ENCODE data around the gene CTIF.

Gene CTIF

DNA sequence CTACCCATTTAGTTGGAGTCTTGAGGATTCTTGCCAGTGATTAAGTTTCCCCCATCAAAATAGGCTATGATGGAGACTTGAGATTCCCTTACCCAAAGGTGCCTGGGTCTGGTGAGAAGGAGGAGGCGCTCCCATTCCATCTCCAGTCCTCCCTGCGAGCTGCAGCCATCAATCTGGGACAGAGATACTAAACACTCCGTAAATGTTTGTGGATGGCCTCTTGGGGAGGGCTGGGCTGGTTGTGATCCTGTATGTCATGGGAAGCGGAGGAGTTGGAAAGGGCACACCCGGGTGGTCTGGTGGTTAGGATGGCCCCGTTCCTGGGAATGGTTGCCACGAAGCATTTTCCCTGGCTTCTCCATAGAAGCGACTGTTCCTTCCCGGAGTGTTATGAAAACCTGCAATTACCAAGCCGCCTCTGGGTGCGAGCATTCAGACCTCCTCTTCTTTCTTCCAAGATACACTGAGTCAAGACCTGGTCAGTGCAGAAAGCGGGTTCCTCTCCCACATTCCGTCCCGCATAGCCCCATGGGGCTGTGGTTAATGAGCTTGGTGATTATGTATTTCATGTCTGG is 196.9 kb downstream of the CTIF start:
- no peak for DNase-seq (ENCODE audit: low read depth)

DNA sequence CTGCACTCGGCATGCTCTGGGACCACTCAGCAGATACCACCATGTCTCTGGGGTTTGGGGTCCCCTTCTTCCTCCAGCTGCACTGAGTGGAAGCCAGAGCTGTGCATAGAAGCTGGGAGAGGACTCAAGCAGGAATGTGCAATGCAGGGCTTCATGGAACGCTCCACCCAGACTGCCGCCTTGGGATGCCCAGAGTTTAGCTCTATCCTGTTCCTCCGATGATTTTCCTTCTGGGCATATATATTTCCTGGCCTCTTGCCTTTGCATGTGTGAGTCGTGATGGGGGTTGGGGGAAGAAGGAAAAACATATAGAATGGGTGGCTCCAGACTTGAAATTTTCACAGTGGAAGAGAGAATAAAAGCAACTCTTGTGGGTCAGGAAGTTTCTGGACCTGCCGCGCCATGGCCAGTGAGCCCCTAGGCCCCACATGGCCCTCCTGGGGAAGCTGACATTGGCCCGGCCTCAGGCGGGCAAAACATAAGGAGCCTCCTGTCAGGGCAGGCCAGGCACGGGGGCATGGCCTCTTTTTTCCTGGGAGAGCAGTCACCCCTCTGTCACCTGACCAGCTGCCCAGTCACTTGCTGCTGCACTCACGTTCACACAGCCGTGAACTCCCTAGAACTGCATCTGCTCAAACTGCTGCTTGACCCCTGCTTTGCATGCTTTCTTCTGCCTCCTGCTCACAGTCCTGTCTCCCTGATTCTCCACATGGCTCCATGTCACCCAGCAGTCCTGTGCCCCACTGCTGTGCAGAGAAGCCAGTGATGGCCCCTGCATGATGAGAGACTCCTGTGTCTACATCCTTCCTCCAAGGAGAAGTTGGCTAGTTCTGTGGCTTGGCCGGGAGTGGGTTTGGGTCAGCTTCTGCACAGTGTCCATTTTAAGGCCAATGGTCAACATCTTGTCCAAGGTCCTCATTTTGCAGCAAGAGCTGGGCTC is 197.8 kb downstream of the CTIF start:
- DNase-seq (ENCODE audit: low read depth), result no peak
- no peak overlapping the region for H3K4me3 ChIP-seq (ENCODE audit: low read depth, low read length)
- TF ChIP-seq, protein P1, sequence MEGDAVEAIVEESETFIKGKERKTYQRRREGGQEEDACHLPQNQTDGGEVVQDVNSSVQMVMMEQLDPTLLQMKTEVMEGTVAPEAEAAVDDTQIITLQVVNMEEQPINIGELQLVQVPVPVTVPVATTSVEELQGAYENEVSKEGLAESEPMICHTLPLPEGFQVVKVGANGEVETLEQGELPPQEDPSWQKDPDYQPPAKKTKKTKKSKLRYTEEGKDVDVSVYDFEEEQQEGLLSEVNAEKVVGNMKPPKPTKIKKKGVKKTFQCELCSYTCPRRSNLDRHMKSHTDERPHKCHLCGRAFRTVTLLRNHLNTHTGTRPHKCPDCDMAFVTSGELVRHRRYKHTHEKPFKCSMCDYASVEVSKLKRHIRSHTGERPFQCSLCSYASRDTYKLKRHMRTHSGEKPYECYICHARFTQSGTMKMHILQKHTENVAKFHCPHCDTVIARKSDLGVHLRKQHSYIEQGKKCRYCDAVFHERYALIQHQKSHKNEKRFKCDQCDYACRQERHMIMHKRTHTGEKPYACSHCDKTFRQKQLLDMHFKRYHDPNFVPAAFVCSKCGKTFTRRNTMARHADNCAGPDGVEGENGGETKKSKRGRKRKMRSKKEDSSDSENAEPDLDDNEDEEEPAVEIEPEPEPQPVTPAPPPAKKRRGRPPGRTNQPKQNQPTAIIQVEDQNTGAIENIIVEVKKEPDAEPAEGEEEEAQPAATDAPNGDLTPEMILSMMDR (IDR thresholded peaks at IDR 0.05; ENCODE audit: insufficient read depth, low read depth, low read length, missing control alignments), result no peak

More for the DNA sequence above, 196.9 kb downstream of the CTIF start:
- H3K4me3 ChIP-seq (ENCODE audit: low read depth, low read length), result no peak overlapping the region
- TF ChIP-seq, protein P1 (IDR thresholded peaks at IDR 0.05; ENCODE audit: insufficient read depth, low read depth, low read length, missing control alignments), result no peak

DNA sequence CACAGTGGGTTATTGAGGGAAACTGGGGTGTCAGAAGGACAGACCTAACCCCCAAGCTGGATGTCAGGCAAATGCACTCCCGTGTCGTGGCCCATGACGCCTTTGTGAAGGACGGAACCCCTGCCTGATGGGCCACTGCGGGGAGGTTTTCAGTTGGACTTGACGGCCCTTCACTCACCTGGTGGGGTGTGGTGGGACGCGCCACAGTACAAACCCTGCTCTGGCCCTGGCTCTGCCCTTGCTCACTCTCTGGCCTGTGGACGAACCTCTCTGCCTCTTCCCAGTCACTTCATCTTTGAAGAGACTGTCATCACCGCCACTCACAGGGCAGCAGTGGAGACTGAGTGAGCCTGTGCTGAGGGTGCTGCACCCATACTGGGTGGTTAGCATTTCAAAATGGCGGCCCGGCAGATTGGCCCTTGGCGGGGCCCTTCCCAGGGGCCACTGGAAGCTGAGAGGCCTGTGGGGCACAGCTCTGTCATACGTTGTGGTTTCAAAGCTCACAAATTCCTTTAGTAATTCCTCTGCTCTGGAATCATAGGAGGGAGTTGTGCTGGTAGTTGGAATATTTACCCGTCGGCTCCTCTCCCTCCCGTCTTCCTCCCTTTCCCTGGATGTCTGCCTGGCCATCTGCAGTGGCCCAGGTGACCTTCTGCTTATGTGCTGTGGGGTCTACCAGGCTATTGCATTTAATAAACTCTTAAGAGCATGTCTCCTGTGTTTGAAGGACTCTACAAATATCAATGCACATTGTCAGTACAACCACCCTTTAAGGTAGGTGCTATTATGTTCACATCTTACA is 200.6 kb downstream of the CTIF start:
- H3K4me3 ChIP-seq (ENCODE audit: low read depth, low read length), result no peak overlapping the region
- no peak for DNase-seq (ENCODE audit: low read depth)
- TF ChIP-seq, protein P1 (IDR thresholded peaks at IDR 0.05; ENCODE audit: insufficient read depth, low read depth, low read length, missing control alignments), result no peak

DNA sequence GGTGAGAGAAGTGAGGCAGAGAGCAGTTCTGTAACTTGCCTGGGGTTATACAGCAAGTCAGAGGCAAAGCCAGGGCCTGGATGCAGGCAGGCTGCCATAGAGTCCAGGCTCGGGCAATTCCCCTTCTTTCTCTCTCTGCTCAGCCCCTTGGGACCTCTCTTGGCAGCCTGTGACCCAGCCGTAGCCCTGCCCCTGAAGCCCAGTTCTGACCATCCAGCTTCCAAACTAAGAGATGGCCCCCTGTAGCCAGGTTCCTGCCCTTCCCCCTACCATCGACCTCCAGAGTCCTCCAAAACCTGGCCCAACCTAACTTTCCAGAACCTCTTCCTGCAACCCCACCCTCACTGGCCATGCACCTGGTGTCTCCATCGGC is 201.2 kb downstream of the CTIF start:
- TF ChIP-seq, protein P1 (IDR thresholded peaks at IDR 0.05; ENCODE audit: insufficient read depth, low read depth, low read length, missing control alignments), result no peak
- H3K4me3 ChIP-seq (ENCODE audit: low read depth, low read length), result no peak overlapping the region
- no peak for DNase-seq (ENCODE audit: low read depth)

DNA sequence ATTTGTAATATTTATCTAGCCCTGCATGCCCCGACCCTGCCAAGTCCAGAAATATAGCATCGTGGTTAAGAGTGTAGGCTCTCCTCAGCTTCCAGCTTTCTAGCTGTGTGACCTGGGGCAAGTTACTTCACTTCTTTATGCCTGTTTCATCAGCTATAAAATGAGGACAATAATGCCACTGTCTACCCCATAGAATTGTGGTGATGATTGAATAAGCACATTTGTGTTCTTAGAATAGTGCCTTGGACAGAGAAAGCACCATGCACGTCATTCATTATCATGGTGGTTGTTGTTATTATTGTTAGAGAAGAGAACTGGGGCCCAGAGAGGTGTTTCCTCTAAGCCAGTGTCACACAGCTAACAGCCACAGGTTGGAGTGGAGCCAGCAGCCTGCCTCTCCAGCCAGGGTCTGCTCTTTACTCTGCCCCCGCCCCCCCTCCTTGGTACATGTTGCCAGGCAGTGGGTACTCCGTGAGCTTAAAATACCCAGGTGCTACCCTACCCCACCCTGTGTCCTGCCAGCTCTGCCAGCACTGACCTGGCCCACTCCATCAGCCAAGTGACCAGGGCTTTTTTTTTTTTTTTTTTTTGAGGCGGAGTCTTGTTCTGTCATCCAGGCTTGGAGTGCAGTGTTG is 202.1 kb downstream of the CTIF start:
- H3K4me3 ChIP-seq (ENCODE audit: low read depth, low read length), result no peak overlapping the region
- no peak for DNase-seq (ENCODE audit: low read depth)
- TF ChIP-seq, protein P1 (IDR thresholded peaks at IDR 0.05; ENCODE audit: insufficient read depth, low read depth, low read length, missing control alignments), result no peak

DNA sequence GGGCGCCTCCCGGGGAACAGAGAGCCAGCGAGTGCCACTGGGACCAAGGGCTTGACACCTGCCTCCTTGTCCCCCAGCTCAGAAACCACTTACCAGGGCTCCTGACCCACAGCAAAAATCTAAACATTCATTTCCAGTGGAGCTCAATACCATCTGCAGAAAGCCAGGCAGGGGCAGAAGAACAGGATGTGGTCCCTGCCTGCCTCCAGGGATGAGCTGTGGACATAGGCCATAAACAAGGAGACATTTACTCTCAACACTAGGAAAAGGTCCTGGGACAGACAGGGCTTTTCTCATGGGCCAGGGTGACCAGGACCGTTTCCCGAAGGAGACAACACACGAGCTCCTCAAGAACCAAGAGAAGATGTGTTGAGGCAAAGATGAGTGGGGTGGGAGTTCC is 203.0 kb downstream of the CTIF start:
- DNase-seq (ENCODE audit: low read depth), result no peak
- TF ChIP-seq, protein P1 (IDR thresholded peaks at IDR 0.05; ENCODE audit: insufficient read depth, low read depth, low read length, missing control alignments), result no peak
- H3K4me3 ChIP-seq (ENCODE audit: low read depth, low read length), result no peak overlapping the region
